SK-N-SH treated with all-trans-retinoic acid at 6 μM for 48 hours (cell line): ENCODE measurements around the gene BATF3.

Experiments used
- ISL1 ChIP-seq: fragments of 250-450 bp; sonication (Bioruptor Pico); IDR thresholded peaks from 2 replicates; pipeline ENCODE4 v2.1.2; 2022; ENCODE audit warnings: mild to moderate bottlenecking, moderate library complexity
- TF ChIP-seq, protein P1 (sequence below): fragments of 250-450 bp; sonication (Bioruptor Pico); IDR thresholded peaks from 2 replicates; pipeline ENCODE4 v1.8.0; 2020; ENCODE audit warnings: mild to moderate bottlenecking, moderate library complexity, borderline replicate concordance

DNA sequence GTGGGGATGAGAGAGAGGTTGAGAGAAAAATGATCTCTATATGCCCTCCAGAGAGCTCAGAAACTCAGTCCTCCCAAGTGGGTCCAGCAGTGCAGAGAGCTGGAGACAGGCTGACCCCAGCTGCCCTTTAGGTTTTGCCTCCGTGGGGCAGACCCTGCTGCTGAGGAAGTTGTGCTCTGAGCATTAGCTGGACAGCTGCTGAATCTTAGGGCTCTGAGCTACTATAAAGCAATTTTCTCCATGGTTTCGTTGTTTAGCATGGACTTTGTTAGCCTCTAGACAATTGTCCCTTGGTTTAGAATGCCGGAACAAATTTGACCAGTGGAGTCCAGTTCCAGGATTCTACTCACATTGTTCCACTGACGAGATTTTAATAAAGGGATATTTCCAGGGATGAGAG lies 22.1 kb downstream of the BATF3 start:
- TF ChIP-seq, protein P1, sequence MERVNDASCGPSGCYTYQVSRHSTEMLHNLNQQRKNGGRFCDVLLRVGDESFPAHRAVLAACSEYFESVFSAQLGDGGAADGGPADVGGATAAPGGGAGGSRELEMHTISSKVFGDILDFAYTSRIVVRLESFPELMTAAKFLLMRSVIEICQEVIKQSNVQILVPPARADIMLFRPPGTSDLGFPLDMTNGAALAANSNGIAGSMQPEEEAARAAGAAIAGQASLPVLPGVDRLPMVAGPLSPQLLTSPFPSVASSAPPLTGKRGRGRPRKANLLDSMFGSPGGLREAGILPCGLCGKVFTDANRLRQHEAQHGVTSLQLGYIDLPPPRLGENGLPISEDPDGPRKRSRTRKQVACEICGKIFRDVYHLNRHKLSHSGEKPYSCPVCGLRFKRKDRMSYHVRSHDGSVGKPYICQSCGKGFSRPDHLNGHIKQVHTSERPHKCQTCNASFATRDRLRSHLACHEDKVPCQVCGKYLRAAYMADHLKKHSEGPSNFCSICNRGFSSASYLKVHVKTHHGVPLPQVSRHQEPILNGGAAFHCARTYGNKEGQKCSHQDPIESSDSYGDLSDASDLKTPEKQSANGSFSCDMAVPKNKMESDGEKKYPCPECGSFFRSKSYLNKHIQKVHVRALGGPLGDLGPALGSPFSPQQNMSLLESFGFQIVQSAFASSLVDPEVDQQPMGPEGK (CRISPR knock-in tag) = no peak
- no peak for TF ChIP-seq ISL1
